NCI-H69 (cell line): Measurements from ENCODE around the gene OAF.
A peak's percentile ranks its signal among the peaks of the same experiment; 100 is the strongest.
"Not testable (repeated sequence)": the region's sequence is repeated elsewhere in the genome, so short reads cannot be mapped to it uniquely, and the experiment has no call there.

Experiments used
- DNase-seq: peaks from one replicate; lab custom pipeline; 2025; lab: John Stamatoyannopoulos, UW

The OAF gene

GRCh38 chr11:120241277-120241676 is 30.4 kb downstream of the OAF start:
- no peak for DNase-seq

- no peak for DNase-seq
Observed at GRCh38 chr11:120243221-120243620, 32.4 kb downstream of the OAF start.

- no peak for DNase-seq
Observed at GRCh38 chr11:120244476-120245365, 33.9 kb downstream of the OAF start.

- DNase-seq: no peak
Observed at GRCh38 chr11:120245434-120245833, 34.6 kb downstream of the OAF start.

- no peak for DNase-seq
Observed at GRCh38 chr11:120248551-120249278, 37.9 kb downstream of the OAF start.

- no peak for DNase-seq
Observed at GRCh38 chr11:120249279-120250262, 38.7 kb downstream of the OAF start.

GRCh38 chr11:120253377-120253776 is 42.5 kb downstream of the OAF start:
- DNase-seq: not testable (repeated sequence)

GRCh38 chr11:120254788-120255518 is 44.1 kb downstream of the OAF start:
- no peak for DNase-seq

- DNase-seq: no peak
Observed at GRCh38 chr11:120255519-120255866, 44.7 kb downstream of the OAF start.

- DNase-seq: no peak
Observed at GRCh38 chr11:120256178-120256577, 45.3 kb downstream of the OAF start.

- DNase-seq: no peak
Observed at GRCh38 chr11:120256779-120257178, 45.9 kb downstream of the OAF start.

- DNase-seq: no peak
Observed at GRCh38 chr11:120257346-120257745, 46.5 kb downstream of the OAF start.

GRCh38 chr11:120258661-120259060 is 47.8 kb downstream of the OAF start:
- DNase-seq: no peak

GRCh38 chr11:120259241-120259640 is 48.4 kb downstream of the OAF start:
- no peak for DNase-seq

GRCh38 chr11:120259988-120260565 is 49.2 kb downstream of the OAF start:
- DNase-seq: no peak

GRCh38 chr11:120260616-120261015 is 49.8 kb downstream of the OAF start:
- no peak for DNase-seq

GRCh38 chr11:120261321-120261720 is 50.5 kb downstream of the OAF start:
- DNase-seq: peak; percentile 53

- DNase-seq: no peak
Observed at GRCh38 chr11:120261931-120262330, 51.1 kb downstream of the OAF start.

- no peak for DNase-seq
Observed at GRCh38 chr11:120267319-120267718, 56.5 kb downstream of the OAF start.

- DNase-seq: no peak
Observed at GRCh38 chr11:120268686-120269085, 57.9 kb downstream of the OAF start.

- DNase-seq: no peak
Observed at GRCh38 chr11:120270386-120270785, 59.6 kb downstream of the OAF start.
